ENCODE data around the gene DGKK.

- no peak for TF ChIP-seq CTCF (conservative IDR thresholded peaks at IDR 0.05)
- TF ChIP-seq ZFX (IDR thresholded peaks at IDR 0.05): no peak
Observed at GRCh38 chrX:50327235-50327634, 143.4 kb downstream of the DGKK start.
